MG63 (cell line): ENCODE measurements around the gene IFT172. TPM values are rescaled to one million over a fixed set of nuclear protein-coding genes. Genes with fewer than 3 reads are reported as not detected.

Experiments used
- DNase-seq: peaks from one replicate; pipeline ENCODE4 v3.0.0-alpha.2; 2020
- H3K27me3 ChIP-seq: fragments of 250-450 bp; sonication (Bioruptor Pico); 2 replicates; pipeline ENCODE4 v1.5.1; 2020; ENCODE audit warnings: mild to moderate bottlenecking, moderate library complexity
- H3K36me3 ChIP-seq: fragments of 250-450 bp; sonication (Bioruptor Pico); 2 replicates; pipeline ENCODE4 v1.5.1; 2020; ENCODE audit warnings: mild to moderate bottlenecking, moderate library complexity
- H3K4me3 ChIP-seq: fragments of 250-450 bp; sonication (Bioruptor Pico); 2 replicates; pipeline ENCODE4 v1.5.1; 2020; ENCODE audit warnings: mild to moderate bottlenecking, moderate library complexity
- H3K9me3 ChIP-seq: fragments of 250-450 bp; sonication (Bioruptor Pico); 2 replicates; pipeline ENCODE4 v1.5.1; 2020; ENCODE audit warnings: mild to moderate bottlenecking, moderate library complexity
- total RNA-seq: library from RNA; depleted of rRNA; stranded (reverse); fragments of >200 nt; shearing (Covaris generic); gene quantifications from 2 replicates; pipeline ENCODE4 v1.2.3, GENCODE V29; 2014; ENCODE audit warnings: low replicate concordance; rRNA removed

The IFT172 gene
- total RNA-seq, 1 experiment from 2014 or later = 8.7 TPM

DNA sequence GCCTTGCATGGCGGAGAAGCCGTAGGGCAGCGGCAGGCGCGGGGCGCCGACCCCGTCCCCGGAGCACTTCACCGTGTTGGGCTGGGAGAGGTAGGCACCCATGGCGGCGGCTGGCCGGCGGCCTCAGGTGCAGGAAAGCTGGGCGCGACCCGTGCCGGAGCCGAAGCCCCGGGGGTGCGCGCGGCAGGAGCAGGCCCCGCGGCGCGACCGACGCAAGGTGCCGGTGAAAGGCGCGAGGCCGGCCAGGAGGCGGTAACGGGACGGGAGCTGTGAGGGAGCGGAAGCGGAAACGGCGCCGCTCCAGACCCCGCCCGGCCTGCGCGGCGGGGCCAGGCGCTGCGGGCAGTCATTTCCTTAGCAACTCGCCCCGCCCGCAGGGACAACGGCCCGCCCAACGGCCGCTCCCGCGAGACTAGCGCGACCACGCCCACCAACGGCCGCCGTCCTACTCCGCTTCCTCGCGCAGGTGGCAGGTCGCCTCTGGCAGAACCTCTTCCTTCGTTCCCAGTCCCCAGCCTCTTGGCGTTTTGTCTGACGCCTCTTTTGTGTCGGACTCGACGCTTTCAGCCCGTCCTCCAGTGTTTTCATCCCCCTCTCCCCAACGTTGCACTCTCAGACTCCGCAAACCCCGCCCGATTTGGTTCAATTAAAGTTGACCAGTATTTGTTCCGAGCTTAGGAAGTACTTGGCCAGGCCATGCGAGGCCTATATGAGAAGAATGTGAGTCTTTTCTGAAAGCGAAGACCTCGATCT, 80.0 kb downstream of the IFT172 start, which contains the start of gene PPM1G:
Gene PPM1G, minus strand, starts transcription at position 271 of the 753 bp plus-strand sequence. Its CDS starts 169 bp downstream, at position 102.
- Histone ChIP-seq H3K27me3 (no peaks in the 10 kb centered on the region), H3K9me3 (no peaks in the 10 kb centered on the region), H3K36me3 (peaks cover 28% of the 10 kb centered on the region), H3K4me3 (peak within 1 kb of the TSS; percentile 75)
- DNase-seq = peak; percentile 93

- H3K36me3 ChIP-seq = peaks cover 35% of the 10 kb centered on the region
- peak; percentile 42 for DNase-seq
Observed at GRCh38 chr2:27408601-27409320, 80.8 kb downstream of the IFT172 start.

GRCh38 chr2:27407798-27408491, 81.6 kb downstream of the IFT172 start:
- Histone ChIP-seq H3K9me3 (no peaks in the 10 kb centered on the region), H3K36me3 (peaks cover 41% of the 10 kb centered on the region), H3K4me3 (peak overlapping the region; percentile 75), H3K27me3 (no peaks in the 10 kb centered on the region)
- no peak for DNase-seq

More at GRCh38 chr2:27408601-27409320, 80.8 kb downstream of the IFT172 start:
- Histone ChIP-seq H3K4me3 (peak overlapping the region; percentile 75), H3K27me3 (no peaks in the 10 kb centered on the region), H3K9me3 (no peaks in the 10 kb centered on the region)

DNA sequence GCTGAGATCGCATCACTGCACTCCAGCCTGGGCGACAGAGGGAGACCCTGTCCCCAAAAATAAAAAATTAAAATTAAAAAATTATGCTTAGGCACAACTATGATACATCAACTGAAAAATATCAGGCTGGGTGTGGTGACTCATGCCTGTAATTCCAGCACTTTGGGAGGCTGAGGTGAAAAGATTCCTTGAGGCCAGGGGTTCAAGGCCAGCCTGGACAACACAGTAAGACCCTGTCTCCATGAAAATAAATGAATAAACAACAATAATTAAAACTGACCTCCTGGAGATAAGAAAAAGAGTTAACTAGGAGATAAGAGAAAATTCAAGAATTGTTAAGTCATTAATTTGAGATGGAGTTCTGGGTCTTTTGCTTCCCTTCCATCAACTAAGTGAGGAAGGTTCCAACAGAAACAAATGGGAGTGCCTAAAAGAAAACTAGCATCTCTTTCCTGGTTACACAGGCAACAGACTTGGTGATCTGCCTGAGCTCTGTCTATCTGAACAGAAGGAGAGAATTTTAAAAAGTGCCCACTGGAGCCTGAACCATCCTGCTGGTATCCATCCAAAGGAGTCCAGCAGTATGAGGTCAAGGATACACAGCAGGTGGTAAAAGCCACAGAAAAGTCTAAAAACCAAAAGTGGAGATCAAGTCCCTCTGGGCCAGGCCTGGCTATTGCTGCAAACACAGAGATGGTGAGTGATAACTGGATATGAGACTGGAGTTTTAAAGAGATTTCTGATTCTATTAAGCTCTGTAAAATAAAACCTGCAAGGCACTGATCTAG, 89.0 kb downstream of the IFT172 start:
- H3K9me3 ChIP-seq = no peaks in the 10 kb centered on the region
- DNase-seq = peak; percentile 22

GRCh38 chr2:27398962-27399361, 90.6 kb downstream of the IFT172 start:
- no peak overlapping the region for H3K4me3 ChIP-seq
- no peak for DNase-seq
- H3K36me3 ChIP-seq = peaks cover 33% of the 10 kb centered on the region

More for the DNA sequence above, 89.0 kb downstream of the IFT172 start:
- Histone ChIP-seq H3K36me3 (peaks cover 45% of the 10 kb centered on the region), H3K4me3 (no peak overlapping the region), H3K27me3 (no peaks in the 10 kb centered on the region)

More at GRCh38 chr2:27398962-27399361, 90.6 kb downstream of the IFT172 start:
- H3K9me3 ChIP-seq = no peaks in the 10 kb centered on the region
- no peaks in the 10 kb centered on the region for H3K27me3 ChIP-seq

Other genes starting within 250 kb of the IFT172 start
- not detected in 2 replicates for gene SLC30A3, start 226.7 kb downstream of the IFT172 start, total RNA-seq
- not detected in 2 replicates for gene DNAJC5G, start 214.3 kb downstream of the IFT172 start, total RNA-seq
- gene TRIM54, start 207.3 kb downstream of the IFT172 start, total RNA-seq = 2.1 TPM in 1 of 2 replicates, not detected in the other
- 1.3 TPM in 1 of 2 replicates, not detected in the other for gene UCN, start 181.3 kb downstream of the IFT172 start, total RNA-seq
- gene MPV17, start 166.6 kb downstream of the IFT172 start, total RNA-seq = 66.5 and 72.4 TPM in 2 replicates
- gene GTF3C2, start 133.0 kb downstream of the IFT172 start, total RNA-seq = 53.5 and 56.5 TPM in 2 replicates
- 33.6 and 48.0 TPM in 2 replicates for gene EIF2B4, start 119.4 kb downstream of the IFT172 start, total RNA-seq
- 195 and 280 TPM in 2 replicates for gene SNX17, start 119.1 kb downstream of the IFT172 start, total RNA-seq
- gene ZNF513, start 109.0 kb downstream of the IFT172 start, total RNA-seq = 0.74 and 6.5 TPM in 2 replicates
- gene PPM1G, start 80.2 kb downstream of the IFT172 start, total RNA-seq = 139 and 145 TPM in 2 replicates
- gene NRBP1, start 61.1 kb downstream of the IFT172 start, total RNA-seq = 150 and 154 TPM in 2 replicates
- not detected in 2 replicates for gene KRTCAP3, start 47.4 kb downstream of the IFT172 start, total RNA-seq
- 0.53 TPM in 1 of 2 replicates, not detected in the other for gene FNDC4, start 5.5 kb upstream of the IFT172 start, total RNA-seq
- gene GCKR, start 7.1 kb upstream of the IFT172 start, total RNA-seq = not detected in 2 replicates
- 31.4 and 50.2 TPM in 2 replicates for gene ZNF512, start 93.3 kb upstream of the IFT172 start, total RNA-seq
- gene CCDC121, start 139.3 kb upstream of the IFT172 start, total RNA-seq = 1.2 and 3.3 TPM in 2 replicates
- gene GPN1, start 139.3 kb upstream of the IFT172 start, total RNA-seq = 34.2 and 49.6 TPM in 2 replicates
- gene SUPT7L, start 173.9 kb upstream of the IFT172 start, total RNA-seq = 11.3 and 14.7 TPM in 2 replicates
- 27.1 and 37.8 TPM in 2 replicates for gene SLC4A1AP, start 174.1 kb upstream of the IFT172 start, total RNA-seq